A673 (cell line): ENCODE results near the gene PERP. TPM values are rescaled to one million over a fixed set of nuclear protein-coding genes. Genes with fewer than 3 reads are reported as not detected.
"Not testable (repeated sequence)": the region's sequence is repeated elsewhere in the genome, so short reads cannot be mapped to it uniquely, and the experiment has no call there.

ENCODE experiments used
- BruUV-seq: library from RNA; stranded (reverse); fragments of 400-500 nt; replicated peaks from 2 replicates; lab custom pipeline; 2021; lab: Mats Ljungman, UMichigan
- CTCF ChIA-PET: fragments of 300-600 bp; sonication (Branson Sonifier 250); formaldehyde crosslinking; loops from one replicate; lab custom pipeline; 2022; ENCODE audit warnings: antibody characterized with exemption; lab: Charles Lee
- POLR2A ChIA-PET: fragments of 300-600 bp; sonication (Branson Sonifier 250); formaldehyde crosslinking; loops from one replicate; lab custom pipeline; 2022; ENCODE audit warnings: antibody characterized with exemption; ENCODE audit not compliant: low non-redundant PET; lab: Charles Lee
- DNase-seq: peaks from one replicate; pipeline ENCODE4 v3.0.0-alpha.2; 2015; ENCODE audit warnings: low spot score
- H3K27ac ChIP-seq: fragments of 200-600 bp; sonication (generic); 2 replicates; pipeline ENCODE4 v1.5.1; 2016; ENCODE audit warnings: mixed run types, low read depth, mild to moderate bottlenecking, mixed read lengths, antibody characterized with exemption, low read length; ENCODE audit not compliant: poor library complexity, severe bottlenecking
- H3K27me3 ChIP-seq: fragments of 200-600 bp; sonication (generic); replicated peaks from 2 replicates; pipeline ENCODE4 v1.6.1; 2017; ENCODE audit warnings: mixed run types, low read depth, mild to moderate bottlenecking, mixed read lengths, antibody characterized with exemption, low read length; ENCODE audit not compliant: insufficient read depth, poor library complexity
- H3K36me3 ChIP-seq: fragments of 200-600 bp; sonication (generic); 2 replicates; pipeline ENCODE4 v1.6.1; 2016; ENCODE audit warnings: mixed run types, mild to moderate bottlenecking, mixed read lengths, antibody characterized with exemption, low read length; ENCODE audit not compliant: insufficient read depth, poor library complexity, severe bottlenecking
- H3K4me1 ChIP-seq: fragments of 200-600 bp; sonication (generic); 2 replicates; pipeline ENCODE4 v1.6.1; 2017; ENCODE audit warnings: mixed run types, mild to moderate bottlenecking, mixed read lengths, antibody characterized with exemption, low read length; ENCODE audit not compliant: insufficient read depth, poor library complexity, severe bottlenecking
- H3K4me3 ChIP-seq: fragments of 200-600 bp; sonication (generic); 2 replicates; pipeline ENCODE4 v1.5.1; 2016; ENCODE audit warnings: low read depth, mixed run types, mild to moderate bottlenecking, mixed read lengths, low read length; ENCODE audit not compliant: poor library complexity, severe bottlenecking
- H3K9me3 ChIP-seq: fragments of 200-600 bp; sonication (generic); 2 replicates; pipeline ENCODE4 v1.6.1; 2016; ENCODE audit warnings: mixed run types, low read depth, mild to moderate bottlenecking, mixed read lengths, antibody characterized with exemption, low read length; ENCODE audit not compliant: poor library complexity, severe bottlenecking
- EZH2 ChIP-seq: fragments of 200-600 bp; sonication (generic); IDR thresholded peaks from 2 replicates; pipeline ENCODE4 v1.6.1; 2017; ENCODE audit warnings: borderline replicate concordance, low read depth, mild to moderate bottlenecking, mixed read lengths, antibody characterized with exemption, low read length; ENCODE audit not compliant: poor library complexity, severe bottlenecking
- intact Hi-C: fragments of 100-400 bp; cut with micrococcal nuclease; formaldehyde crosslinking; loops from one replicate; pipeline ENCODE4 v1.10.0; 2022; ENCODE audit not compliant: unreplicated experiment
- total RNA-seq: library from RNA; stranded (reverse); gene quantifications from 2 replicates; pipeline ENCODE4 v1.2.3, GENCODE V29; 2021
- TF ChIP-seq, protein P1 (sequence below): fragments of 300-800, 200-600 bp; sonication (generic); conservative IDR thresholded peaks from 2 replicates; pipeline ENCODE4 v1.5.1; 2017; ENCODE audit warnings: low read depth, mild to moderate bottlenecking, antibody characterized with exemption, low read length, moderate library complexity, mixed read lengths

The PERP gene
- total RNA-seq, 1 experiment from 2014 or later = 0.71 TPM

GRCh38 chr6:138084904-138085838 lies 22.0 kb downstream of the PERP start:
- CTCF ChIA-PET = no interaction called here
- no TSS peak for BruUV-seq
- no peak for DNase-seq
- Histone ChIP-seq H3K36me3 (no peaks in the 10 kb centered on the region), H3K9me3 (no peaks in the 10 kb centered on the region), H3K4me3 (no peak overlapping the region), H3K27ac (no peak overlapping the region), H3K4me1 (peaks cover 5% of the 10 kb centered on the region), H3K27me3 (no peaks in the 10 kb centered on the region)
- no peak for TF ChIP-seq EZH2
- TF ChIP-seq, protein P1, sequence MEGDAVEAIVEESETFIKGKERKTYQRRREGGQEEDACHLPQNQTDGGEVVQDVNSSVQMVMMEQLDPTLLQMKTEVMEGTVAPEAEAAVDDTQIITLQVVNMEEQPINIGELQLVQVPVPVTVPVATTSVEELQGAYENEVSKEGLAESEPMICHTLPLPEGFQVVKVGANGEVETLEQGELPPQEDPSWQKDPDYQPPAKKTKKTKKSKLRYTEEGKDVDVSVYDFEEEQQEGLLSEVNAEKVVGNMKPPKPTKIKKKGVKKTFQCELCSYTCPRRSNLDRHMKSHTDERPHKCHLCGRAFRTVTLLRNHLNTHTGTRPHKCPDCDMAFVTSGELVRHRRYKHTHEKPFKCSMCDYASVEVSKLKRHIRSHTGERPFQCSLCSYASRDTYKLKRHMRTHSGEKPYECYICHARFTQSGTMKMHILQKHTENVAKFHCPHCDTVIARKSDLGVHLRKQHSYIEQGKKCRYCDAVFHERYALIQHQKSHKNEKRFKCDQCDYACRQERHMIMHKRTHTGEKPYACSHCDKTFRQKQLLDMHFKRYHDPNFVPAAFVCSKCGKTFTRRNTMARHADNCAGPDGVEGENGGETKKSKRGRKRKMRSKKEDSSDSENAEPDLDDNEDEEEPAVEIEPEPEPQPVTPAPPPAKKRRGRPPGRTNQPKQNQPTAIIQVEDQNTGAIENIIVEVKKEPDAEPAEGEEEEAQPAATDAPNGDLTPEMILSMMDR = no peak
- intact Hi-C loops = no loop called here
- POLR2A ChIA-PET = no interaction called here

- Histone ChIP-seq H3K27ac (no peak overlapping the region), H3K9me3 (no peaks in the 10 kb centered on the region), H3K36me3 (no peaks in the 10 kb centered on the region), H3K4me1 (no peaks in the 10 kb centered on the region), H3K27me3 (no peaks in the 10 kb centered on the region), H3K4me3 (no peak overlapping the region)
- DNase-seq = no peak
- intact Hi-C loops = no loop called here
- POLR2A ChIA-PET = no interaction called here
- CTCF ChIA-PET = no interaction called here
- BruUV-seq = no TSS peak
- no peak for TF ChIP-seq EZH2
- TF ChIP-seq, protein P1 = no peak
Observed at GRCh38 chr6:138082232-138082631, 25.0 kb downstream of the PERP start.

DNA sequence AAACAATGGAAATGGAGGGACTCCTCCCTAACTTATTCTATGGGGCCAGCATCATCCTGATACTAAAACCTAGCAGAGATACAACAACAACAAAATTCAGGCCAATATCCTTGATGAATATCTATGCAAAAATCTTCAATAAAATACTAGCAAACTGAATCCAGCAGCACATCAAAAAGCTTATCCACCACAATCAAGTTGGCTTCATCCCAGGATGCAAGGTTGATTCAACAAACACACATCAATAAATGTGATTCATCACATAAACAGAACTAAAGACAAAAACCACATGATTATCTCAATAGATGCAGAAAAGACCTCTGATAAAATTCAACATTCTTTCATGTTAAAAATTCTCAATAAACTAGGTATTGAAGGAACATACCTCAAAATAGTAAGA lies 27.7 kb downstream of the PERP start:
- intact Hi-C loops, H3K9me3 ChIP-seq, POLR2A ChIA-PET, H3K4me3 ChIP-seq, H3K4me1 ChIP-seq, CTCF ChIA-PET, H3K36me3 ChIP-seq, H3K27ac ChIP-seq, H3K27me3 ChIP-seq, BruUV-seq, DNase-seq: not testable (repeated sequence)

DNA sequence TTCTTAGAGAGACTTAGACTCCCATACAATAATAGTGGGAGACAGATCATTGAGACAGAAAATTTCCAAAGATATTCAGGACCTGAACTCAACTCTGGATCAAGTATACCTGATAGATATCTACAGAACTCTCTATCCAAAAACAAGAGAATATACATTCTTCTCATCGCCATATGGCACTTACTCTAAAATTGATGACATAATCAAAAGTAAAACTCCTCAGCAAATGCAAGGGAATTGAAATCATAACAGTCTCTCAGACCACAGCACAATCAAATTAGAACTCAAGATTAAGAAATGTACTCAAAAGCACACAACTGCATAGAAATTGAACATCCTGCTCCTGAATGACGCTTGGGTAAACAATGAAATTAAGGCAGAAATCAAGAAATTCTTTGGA lies 28.7 kb downstream of the PERP start:
- no peak for DNase-seq
- Histone ChIP-seq H3K27ac (no peak overlapping the region), H3K36me3 (no peaks in the 10 kb centered on the region), H3K9me3 (no peaks in the 10 kb centered on the region), H3K4me3 (no peak overlapping the region), H3K4me1 (no peaks in the 10 kb centered on the region), H3K27me3 (no peaks in the 10 kb centered on the region)
- BruUV-seq = no TSS peak
- CTCF ChIA-PET = no interaction called here
- POLR2A ChIA-PET = no interaction called here
- intact Hi-C loops = no loop called here
- TF ChIP-seq EZH2 = no peak
- TF ChIP-seq, protein P1 = no peak
